Measurements from ENCODE around the gene DGKI.

Gene DGKI

GRCh38 chr7:137371616-137372015 lies 475.2 kb downstream of the DGKI start:
- no peak for FAIRE-seq

GRCh38 chr7:137366995-137367394 lies 479.8 kb downstream of the DGKI start:
- DNase-seq (ENCODE audit: low spot score), result no peak
- FAIRE-seq, result no peak

More at GRCh38 chr7:137371616-137372015, 475.2 kb downstream of the DGKI start:
- DNase-seq (ENCODE audit: low spot score), result no peak

GRCh38 chr7:137363683-137364082 lies 483.1 kb downstream of the DGKI start:
- FAIRE-seq (no peak), DNase-seq (ENCODE audit: low spot score) (no peak)

GRCh38 chr7:137360087-137360679 lies 486.6 kb downstream of the DGKI start:
- DNase-seq (ENCODE audit: low spot score) (no peak), FAIRE-seq (no peak)

GRCh38 chr7:137354961-137355360 lies 491.8 kb downstream of the DGKI start:
- FAIRE-seq (no peak), DNase-seq (ENCODE audit: low spot score) (no peak)

- no peak for FAIRE-seq
- peak; percentile 25 for DNase-seq (ENCODE audit: low spot score)
These were observed 492.4 kb downstream of the DGKI start for GRCh38 chr7:137354396-137354795.

GRCh38 chr7:137351941-137352340 lies 494.8 kb downstream of the DGKI start:
- DNase-seq (ENCODE audit: low spot score) (no peak), FAIRE-seq (no peak)

GRCh38 chr7:137345799-137346449 lies 500.9 kb downstream of the DGKI start:
- DNase-seq (ENCODE audit: low spot score) (no peak), FAIRE-seq (no peak)

GRCh38 chr7:137343281-137343841 lies 503.4 kb downstream of the DGKI start, which contains the start of gene PTN:
Gene PTN (minus strand): TSS chr7:137343733. CDS start chr7:137254973, 88,760 bp downstream.
- DNase-seq (ENCODE audit: low spot score) (peak; percentile 58), FAIRE-seq (no peak)

- no peak for DNase-seq (ENCODE audit: low spot score)
- FAIRE-seq, result no peak
These were observed 503.9 kb downstream of the DGKI start for GRCh38 chr7:137342828-137343261.

GRCh38 chr7:137342265-137342664 lies 504.5 kb downstream of the DGKI start:
- FAIRE-seq (no peak), DNase-seq (ENCODE audit: low spot score) (no peak)

GRCh38 chr7:137337902-137338301 lies 508.9 kb downstream of the DGKI start:
- DNase-seq (ENCODE audit: low spot score) (no peak), FAIRE-seq (no peak)

GRCh38 chr7:137335814-137336213 lies 511.0 kb downstream of the DGKI start:
- no peak for DNase-seq (ENCODE audit: low spot score)

GRCh38 chr7:137331378-137331777 lies 515.4 kb downstream of the DGKI start:
- FAIRE-seq (no peak), DNase-seq (ENCODE audit: low spot score) (no peak)

More at GRCh38 chr7:137335814-137336213, 511.0 kb downstream of the DGKI start:
- FAIRE-seq, result no peak

Measured in urothelium cell line (cell line).